ENCODE data around the gene SWT1. TPM values are rescaled to one million over a fixed set of nuclear protein-coding genes. Genes with fewer than 3 reads are reported as not detected.

SWT1 gene
- total and polyA plus RNA-seq, 9 of the 15 experiments (the other 6 are each of a cell fraction or from before 2014, with no cell fraction given), result 1.5 to 3.4 (median 2.3) TPM

DNA sequence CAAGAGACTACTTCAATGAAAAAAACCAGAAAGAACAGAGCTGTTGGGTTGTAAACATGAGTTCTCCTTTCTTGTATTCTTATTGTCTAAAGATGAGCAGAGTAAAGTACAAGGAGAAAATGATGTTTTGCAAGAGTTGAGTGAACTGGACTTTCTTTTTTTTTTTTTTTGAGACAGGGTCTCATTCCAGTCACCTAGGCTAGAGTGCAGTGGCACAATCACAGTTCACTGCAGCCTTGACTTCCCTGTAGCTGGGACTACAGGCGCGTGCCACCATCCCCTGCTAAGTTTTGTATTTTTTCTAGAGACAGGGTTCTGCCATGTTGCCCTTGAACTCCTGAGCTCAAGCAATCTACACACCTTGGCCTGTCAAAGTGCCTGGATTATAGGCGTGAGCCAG lies 167.2 kb downstream of the SWT1 start (continued):
- TF ChIP-seq HDAC2 (IDR thresholded peaks at IDR 0.05), result no peak

- no peaks in the 10 kb centered on the region for H3K27me3 ChIP-seq (ENCODE audit: control insufficient read depth in 2 of 2, insufficient read depth in 2 of 2, low read length in 2 of 2)
- WGBS (ENCODE audit: insufficient coverage, low coverage, missing lambda C conversion rate), result 4% methylated on average over 4 of the region's 4 CpGs
- TF ChIP-seq ATF3 (IDR thresholded peaks at IDR 0.05) (peak; percentile 37; the same call in 1 of the 2 replicates), ATF3 (CRISPR knock-in tag; conservative IDR thresholded peaks at IDR 0.05) (no peak), MEF2D (tag; conservative IDR thresholded peaks at IDR 0.05; ENCODE audit: low read depth) (no peak), DPF2 (IDR thresholded peaks at IDR 0.05) (peak; percentile 63), RBM25 (IDR thresholded peaks at IDR 0.05; ENCODE audit: low read depth, low read length, severe bottlenecking) (no peak), FOXJ3 (CRISPR knock-in tag; IDR thresholded peaks at IDR 0.05) (no peak), SNAPC5 (CRISPR knock-in tag; IDR thresholded peaks at IDR 0.05) (no peak), KAT7 (CRISPR knock-in tag; IDR thresholded peaks at IDR 0.05; ENCODE audit: borderline replicate concordance) (no peak), JUN (IDR thresholded peaks at IDR 0.05; ENCODE audit: borderline replicate concordance, low read depth, low read length) (peak; percentile 54; the same call in 1 of the 2 replicates), JUN (CRISPR knock-in tag; IDR thresholded peaks at IDR 0.05; ENCODE audit: borderline replicate concordance) (no peak), NFIC (IDR thresholded peaks at IDR 0.05) (peak; percentile 66), TAL1 (IDR thresholded peaks at IDR 0.05) (no peak), ATF4 (CRISPR knock-in tag; IDR thresholded peaks at IDR 0.05) (no peak), KLF1 (tag; IDR thresholded peaks at IDR 0.05) (no peak), SIRT6 (IDR thresholded peaks at IDR 0.05; ENCODE audit: low read depth, low read length) (no peak), POLR2AphosphoS2 (IDR thresholded peaks at IDR 0.05; ENCODE audit: low read length) (no peak), SMARCA4 (IDR thresholded peaks at IDR 0.05) (peak; percentile 68), FOXA1 (IDR thresholded peaks at IDR 0.05; ENCODE audit: borderline replicate concordance) (no peak), NCOA4 (IDR thresholded peaks at IDR 0.05; ENCODE audit: partially characterized antibody) (no peak)
- TF ChIP-seq, protein P1, sequence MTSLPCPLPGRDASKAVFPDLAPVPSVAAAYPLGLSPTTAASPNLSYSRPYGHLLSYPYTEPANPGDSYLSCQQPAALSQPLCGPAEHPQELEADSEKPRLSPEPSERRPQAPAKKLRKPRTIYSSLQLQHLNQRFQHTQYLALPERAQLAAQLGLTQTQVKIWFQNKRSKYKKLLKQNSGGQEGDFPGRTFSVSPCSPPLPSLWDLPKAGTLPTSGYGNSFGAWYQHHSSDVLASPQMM (CRISPR knock-in tag; IDR thresholded peaks at IDR 0.05), result no peak
- TF ChIP-seq, protein P2, sequence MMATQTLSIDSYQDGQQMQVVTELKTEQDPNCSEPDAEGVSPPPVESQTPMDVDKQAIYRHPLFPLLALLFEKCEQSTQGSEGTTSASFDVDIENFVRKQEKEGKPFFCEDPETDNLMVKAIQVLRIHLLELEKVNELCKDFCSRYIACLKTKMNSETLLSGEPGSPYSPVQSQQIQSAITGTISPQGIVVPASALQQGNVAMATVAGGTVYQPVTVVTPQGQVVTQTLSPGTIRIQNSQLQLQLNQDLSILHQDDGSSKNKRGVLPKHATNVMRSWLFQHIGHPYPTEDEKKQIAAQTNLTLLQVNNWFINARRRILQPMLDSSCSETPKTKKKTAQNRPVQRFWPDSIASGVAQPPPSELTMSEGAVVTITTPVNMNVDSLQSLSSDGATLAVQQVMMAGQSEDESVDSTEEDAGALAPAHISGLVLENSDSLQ (IDR thresholded peaks at IDR 0.05), result no peak
Observed at GRCh38 chr1:185325413-185325812, 168.4 kb downstream of the SWT1 start.

More at GRCh38 chr1:185325413-185325812, 168.4 kb downstream of the SWT1 start:
- Histone ChIP-seq H4K20me1 (replicated peaks; ENCODE audit: control insufficient read depth, insufficient read depth, low read length) (no peaks in the 10 kb centered on the region), H3K9ac (ENCODE audit: insufficient read depth in 1 of 2, low read depth in 2 of 2, low read length in 2 of 2) (no peak overlapping the region), H3K27ac (ENCODE audit: extremely low read depth, low read depth, low read length) (no peak overlapping the region), H3K4me3 (no peak overlapping the region), H3K4me2 (ENCODE audit: insufficient read depth, low read length) (no peak overlapping the region; the same call in 1 of the 2 replicates), H3K9me1 (ENCODE audit: control insufficient read depth, insufficient read depth, low read length) (no peaks in the 10 kb centered on the region), H3K9me3 (replicated peaks; ENCODE audit: control insufficient read depth, insufficient read depth, low read depth, low read length) (no peaks in the 10 kb centered on the region), H2AFZ (ENCODE audit: low read depth, low read length) (no peak overlapping the region), H3K36me3 (ENCODE audit: control insufficient read depth, insufficient read depth, low read length) (no peaks in the 10 kb centered on the region), H3K4me1 (replicated peaks in 1 of 2; ENCODE audit: control insufficient read depth in 2 of 2, insufficient read depth in 2 of 2, low read length in 2 of 2) (no peaks in the 10 kb centered on the region; a peak in 2 of 5 replicates), H3K79me2 (ENCODE audit: control insufficient read depth, insufficient read depth, low read length) (no peaks in the 10 kb centered on the region)
- DNase-seq (ENCODE audit: extremely low read depth in 1 of 4, low spot score in 3 of 4) (peak in 2 of 4 experiments; percentile 44 to 64), FAIRE-seq (peak; percentile 72), ATAC-seq (peak; percentile 92)
- ChIA-PET CTCF (ENCODE audit: low intra/inter-chr PET ratio) (no interaction called here), POLR2A (interaction anchor here (0.6 to 1.5 kb wide), 4 partner anchors 10 to 456 kb away, joined by 3 to 9 read pairs (median 4); no protein-coding TSS in a partner anchor)
- in situ Hi-C loops (cut with MboI) (no loop called here), intact Hi-C loops (cut with micrococcal nuclease) (no loop called here)
- BruUV-seq (replicated peaks), result no TSS peak
